HG03432 (cell line): ENCODE data around the gene RBFOX1.
"Not testable (repeated sequence)": the region's sequence is repeated elsewhere in the genome, so short reads cannot be mapped to it uniquely, and the experiment has no call there.

Experiments
- ATAC-seq: cut with Tn5 transposase; IDR thresholded peaks from one replicate; pipeline ENCODE4 v1.9.1; 2021; ENCODE audit warnings: mild to moderate bottlenecking, moderate library complexity; ENCODE audit not compliant: unreplicated experiment

Gene RBFOX1

DNA sequence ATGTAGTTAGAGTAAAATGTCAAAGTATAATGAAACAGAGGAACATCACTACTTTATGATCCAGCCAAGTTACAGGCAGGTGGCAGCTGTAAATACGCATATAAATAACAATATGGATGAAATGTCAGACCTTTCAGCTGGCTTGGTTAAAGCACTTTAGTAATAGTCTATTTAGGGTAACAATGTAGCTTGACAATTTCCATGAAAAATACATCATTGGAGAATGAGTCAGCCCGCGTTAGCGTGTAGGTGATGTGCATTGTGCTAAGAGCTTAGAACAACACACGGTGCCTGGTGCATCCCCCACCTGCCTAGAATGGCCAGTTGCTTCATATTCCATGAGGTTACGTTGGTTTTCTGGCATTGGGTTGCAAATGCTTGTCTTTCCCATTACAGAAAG is 119.4 kb downstream of the RBFOX1 start:
- no peak for ATAC-seq

DNA sequence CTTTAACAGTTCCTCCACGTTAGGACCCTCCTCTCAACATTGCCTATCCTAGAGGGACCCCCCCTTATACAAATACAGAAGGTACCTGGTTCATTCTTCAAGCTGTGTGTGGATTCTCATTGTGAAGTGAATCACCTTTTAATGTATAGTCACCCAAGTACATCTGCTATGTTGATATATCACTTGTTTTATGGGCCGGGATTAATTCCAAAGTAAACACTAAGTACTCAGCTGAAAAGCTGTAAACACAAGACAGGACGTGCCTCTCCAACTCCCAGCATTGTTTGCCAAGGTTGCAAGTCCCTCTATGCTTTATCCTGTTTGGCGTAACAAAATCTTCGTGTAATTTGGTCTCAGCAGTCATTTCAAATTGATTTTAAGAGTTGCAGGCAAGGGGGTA is 123.6 kb downstream of the RBFOX1 start:
- ATAC-seq = no peak

GRCh38 chr16:7458144-7458543 is 125.5 kb downstream of the RBFOX1 start:
- ATAC-seq = no peak

DNA sequence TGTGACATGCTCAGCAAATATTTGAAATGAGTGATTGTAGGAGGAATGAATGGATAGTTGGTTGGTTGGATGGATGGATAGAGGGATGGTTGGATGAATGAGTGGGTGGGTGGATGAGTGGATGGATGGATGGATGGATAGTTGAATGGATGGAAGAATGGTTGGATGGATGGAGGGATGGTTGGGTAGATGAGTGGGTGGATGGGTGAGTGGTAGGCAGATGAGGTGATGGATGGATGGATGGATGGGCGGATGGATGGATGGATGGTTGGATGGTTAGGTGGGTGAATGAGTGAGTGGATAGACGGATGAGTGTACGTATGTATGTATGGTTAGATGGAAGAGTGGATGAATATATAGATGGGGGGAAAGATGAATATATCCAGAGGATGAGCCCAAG is 137.7 kb downstream of the RBFOX1 start:
- no peak for ATAC-seq

GRCh38 chr16:7471268-7471667 is 138.6 kb downstream of the RBFOX1 start:
- ATAC-seq = no peak

- no peak for ATAC-seq
These were observed 149.4 kb downstream of the RBFOX1 start for GRCh38 chr16:7482032-7482431.

GRCh38 chr16:7482596-7483290 is 150.1 kb downstream of the RBFOX1 start:
- no peak for ATAC-seq

- ATAC-seq = no peak
These were observed 155.1 kb downstream of the RBFOX1 start for GRCh38 chr16:7487574-7488323.

DNA sequence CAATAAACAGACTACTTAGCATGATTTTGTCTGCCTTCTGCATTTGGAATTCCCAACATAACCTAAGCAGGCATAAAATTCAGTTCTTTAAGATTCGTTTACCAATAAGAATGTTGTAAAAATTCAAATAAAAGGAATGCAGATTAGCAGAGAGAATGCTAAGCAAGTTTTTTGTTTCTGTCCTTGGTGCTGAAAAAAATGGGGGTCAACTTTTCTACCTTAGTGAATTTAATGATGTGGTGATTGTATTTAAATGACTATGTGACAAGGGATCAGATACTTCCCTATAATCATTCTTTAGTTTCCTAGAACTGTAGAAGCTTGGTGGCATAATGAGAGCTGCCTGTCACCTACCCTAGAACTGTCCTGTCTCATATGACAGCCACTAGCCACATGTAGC is 159.5 kb downstream of the RBFOX1 start:
- no peak for ATAC-seq

- ATAC-seq = no peak
These were observed 160.5 kb downstream of the RBFOX1 start for GRCh38 chr16:7493133-7493532.

DNA sequence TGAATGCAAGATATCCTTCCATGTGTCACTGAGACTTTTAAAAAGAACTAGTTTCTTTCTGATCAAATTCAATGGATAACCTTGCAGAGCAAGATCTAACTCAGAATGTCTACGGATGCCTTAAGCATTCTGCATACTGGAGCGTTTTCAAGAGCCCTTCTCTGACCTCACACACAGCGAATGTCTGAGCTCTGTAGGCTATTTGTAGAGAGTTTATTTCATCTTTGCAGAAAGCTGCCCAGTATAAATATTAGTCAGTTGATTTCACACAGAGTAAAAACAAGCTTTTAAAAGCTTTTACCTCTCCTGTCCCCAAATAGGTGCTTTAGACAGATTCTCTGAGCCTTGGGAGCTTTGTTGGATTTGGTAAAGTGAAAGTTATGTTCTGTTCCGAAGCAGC is 165.0 kb downstream of the RBFOX1 start:
- no peak for ATAC-seq

DNA sequence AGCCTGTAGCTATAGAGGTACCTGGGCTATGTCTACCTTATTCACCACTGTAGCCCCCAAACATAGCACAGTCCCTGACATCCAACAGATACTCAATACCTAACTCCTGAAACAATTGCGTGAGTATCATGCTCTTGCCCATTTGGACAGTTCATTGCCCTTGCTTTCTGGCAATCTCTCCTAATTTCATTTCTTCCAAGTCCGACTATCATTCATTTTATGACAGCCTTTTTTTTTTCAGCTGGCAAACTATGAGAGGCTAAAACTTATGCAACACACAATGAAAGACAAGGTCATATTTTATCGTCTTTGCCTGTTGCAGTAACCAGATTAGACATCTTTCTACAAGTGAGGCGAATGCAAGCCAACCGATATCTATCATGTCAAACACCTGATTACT is 169.2 kb downstream of the RBFOX1 start:
- ATAC-seq = no peak

- not testable (repeated sequence) for ATAC-seq
These were observed 170.0 kb downstream of the RBFOX1 start for GRCh38 chr16:7502591-7503157.

- ATAC-seq = no peak
These were observed 171.0 kb downstream of the RBFOX1 start for GRCh38 chr16:7503666-7504065.

DNA sequence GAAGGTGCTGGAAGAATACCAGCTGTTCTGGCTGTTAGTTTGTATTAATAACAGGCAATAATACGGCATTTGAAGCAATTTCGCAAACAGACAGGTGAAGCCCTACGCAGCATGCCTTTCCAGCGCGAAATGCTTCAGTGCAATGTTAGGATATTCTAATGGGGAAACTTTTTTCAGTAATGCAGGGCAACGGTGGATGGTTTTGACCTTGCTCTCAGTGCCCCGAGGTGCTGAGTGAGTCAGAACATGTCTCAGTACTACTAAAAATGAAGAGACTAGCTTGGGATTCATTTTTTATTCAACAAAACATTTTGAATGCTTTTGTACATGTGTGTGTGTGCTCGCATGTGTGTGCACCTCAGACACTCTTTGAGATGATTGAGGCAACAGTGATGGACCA is 172.2 kb downstream of the RBFOX1 start:
- ATAC-seq = no peak

DNA sequence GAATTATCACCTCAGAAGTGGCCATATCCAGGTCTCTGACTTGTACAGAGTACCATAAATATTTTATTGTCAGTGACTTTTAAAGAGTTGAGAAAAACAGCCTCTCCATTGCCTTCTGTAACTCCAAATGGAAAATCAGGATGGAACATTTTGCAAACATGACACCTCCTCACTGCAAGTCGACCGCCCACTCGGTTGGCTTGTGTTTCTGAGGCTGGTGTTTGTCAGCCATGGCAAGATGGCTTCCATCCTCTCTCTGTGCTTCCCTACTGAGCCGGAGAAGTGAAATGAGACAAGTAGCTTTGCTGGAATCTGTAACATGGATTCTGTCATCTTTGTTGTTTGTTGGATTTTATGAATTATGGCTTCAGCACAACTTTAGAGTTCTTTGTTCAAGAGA is 172.8 kb downstream of the RBFOX1 start:
- ATAC-seq = no peak

DNA sequence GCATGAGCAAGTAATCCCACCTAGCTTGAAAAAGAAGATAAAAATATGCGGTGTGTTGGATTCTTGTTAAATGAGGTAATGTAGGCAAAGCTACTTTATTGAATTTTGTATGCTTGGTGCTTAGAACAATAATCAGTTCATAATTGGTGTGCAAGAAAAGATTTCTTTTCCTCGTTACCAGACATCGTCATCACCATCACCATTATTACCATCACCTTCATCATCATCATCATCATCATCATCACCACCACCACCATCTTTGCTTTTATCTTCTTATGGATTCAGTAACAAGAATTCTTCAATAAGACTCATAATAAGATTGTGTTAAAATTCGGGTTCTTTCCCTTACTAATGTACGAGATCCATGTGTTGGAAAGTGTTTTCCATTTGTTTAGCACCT is 173.7 kb downstream of the RBFOX1 start:
- no peak for ATAC-seq

DNA sequence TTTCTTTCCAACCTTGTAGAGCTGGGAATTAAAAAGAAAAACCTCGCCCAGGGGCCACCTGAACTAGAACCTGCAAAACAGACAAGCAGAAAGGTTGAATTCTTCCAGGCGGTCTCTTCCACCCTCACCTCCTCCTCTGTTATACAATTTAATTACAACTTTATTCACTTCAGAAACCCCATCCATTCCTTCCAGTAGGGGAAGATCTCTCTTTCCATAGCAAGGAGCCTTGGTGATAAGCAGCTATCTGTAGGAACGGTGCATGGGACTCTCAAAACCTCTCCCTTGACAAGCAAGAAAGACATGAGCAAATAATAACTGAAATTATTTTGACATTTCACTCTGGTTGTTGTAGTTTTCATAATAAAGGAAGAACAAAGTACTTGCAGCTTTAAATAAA is 176.0 kb downstream of the RBFOX1 start:
- no peak for ATAC-seq

DNA sequence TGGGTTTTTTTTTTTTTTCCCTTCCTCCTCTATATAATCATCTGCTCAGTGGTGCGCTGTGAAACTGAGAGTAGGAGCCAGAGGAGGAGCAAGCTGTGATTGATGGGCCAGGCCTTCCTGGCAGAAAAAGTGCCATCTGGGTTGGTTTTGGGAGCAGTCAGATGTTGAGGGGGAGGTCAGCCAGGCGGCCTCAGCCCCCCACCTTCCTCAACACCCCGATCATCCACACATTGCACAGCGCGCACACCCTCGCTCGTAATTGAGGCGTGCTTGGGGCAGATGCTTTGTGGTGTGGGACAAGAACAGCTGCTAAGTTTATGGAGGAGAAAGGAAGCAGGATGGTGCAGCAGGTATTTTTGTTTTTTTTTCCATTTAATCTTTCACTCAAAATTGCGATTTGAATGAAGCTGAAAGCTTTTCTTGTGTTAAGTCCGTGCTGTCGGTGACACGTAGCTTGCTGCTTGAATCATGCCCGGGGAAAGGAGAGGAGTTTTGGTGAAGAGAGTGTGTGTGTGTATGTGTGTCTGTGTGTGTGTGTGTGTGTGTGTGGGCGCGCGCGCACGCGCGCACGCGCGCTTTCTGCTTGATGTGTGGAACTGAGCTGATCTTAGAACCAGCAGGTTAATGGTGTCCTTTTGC is 177.4 kb downstream of the RBFOX1 start:
- no peak for ATAC-seq

DNA sequence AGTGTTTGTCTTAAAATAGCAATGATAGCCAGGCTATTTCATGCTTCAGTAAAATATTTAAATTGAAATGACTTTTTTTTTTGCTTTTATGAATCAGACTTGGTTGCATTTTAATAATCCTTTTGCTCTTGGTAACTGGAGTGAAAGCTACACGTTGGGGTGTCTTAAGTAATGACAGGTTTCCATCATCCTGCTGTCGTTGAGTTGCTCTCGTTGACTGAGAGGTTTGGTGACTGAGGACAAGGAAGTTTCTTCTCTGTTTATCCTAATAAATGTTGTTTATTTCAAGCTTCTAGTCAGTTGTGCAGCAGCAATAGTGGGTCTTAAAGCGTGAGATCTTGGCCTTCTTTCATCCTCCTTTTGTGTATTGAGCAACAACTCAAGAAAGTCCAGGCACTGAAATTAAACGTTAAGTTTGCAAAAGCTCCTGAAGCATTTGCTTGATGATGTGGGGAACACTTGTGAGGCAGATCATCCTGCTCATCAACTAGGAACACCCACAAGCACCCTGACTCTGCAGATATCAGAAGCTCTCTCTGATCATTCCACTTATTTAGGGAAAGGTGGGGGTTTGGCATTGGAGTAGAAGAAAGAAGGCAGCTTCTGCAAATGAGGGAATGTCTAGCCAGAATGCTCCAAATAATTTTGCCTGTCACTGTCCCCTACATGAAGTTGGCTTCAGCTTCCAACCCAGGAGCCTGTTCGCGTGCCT is 179.1 kb downstream of the RBFOX1 start:
- no peak for ATAC-seq

GRCh38 chr16:7512503-7512902 is 179.9 kb downstream of the RBFOX1 start:
- no peak for ATAC-seq
